GM18868 (cell line): ENCODE measurements around the gene FAHD1.
"Not testable (repeated sequence)": the region's sequence is repeated elsewhere in the genome, so short reads cannot be mapped to it uniquely, and the experiment has no call there.

Experiments used
- ATAC-seq: cut with Tn5 transposase; IDR thresholded peaks from one replicate; pipeline ENCODE4 v1.9.1; 2021; ENCODE audit warnings: mild to moderate bottlenecking, moderate library complexity; ENCODE audit not compliant: unreplicated experiment

The FAHD1 gene

GRCh38 chr16:1834096-1834495, 7.1 kb downstream of the FAHD1 start:
- no peak for ATAC-seq

- ATAC-seq, result no peak
Observed at GRCh38 chr16:1839554-1839953, 12.5 kb downstream of the FAHD1 start.

GRCh38 chr16:1845985-1846384, 19.0 kb downstream of the FAHD1 start:
- ATAC-seq, result no peak

GRCh38 chr16:1846416-1846815, 19.4 kb downstream of the FAHD1 start:
- ATAC-seq, result no peak

- no peak for ATAC-seq
Observed at GRCh38 chr16:1850981-1851380, 24.0 kb downstream of the FAHD1 start.

- no peak for ATAC-seq
Observed at GRCh38 chr16:1851793-1852192, 24.8 kb downstream of the FAHD1 start.

GRCh38 chr16:1857433-1858097, 30.6 kb downstream of the FAHD1 start:
- ATAC-seq, result no peak

GRCh38 chr16:1858189-1858865, 31.3 kb downstream of the FAHD1 start:
- no peak for ATAC-seq

GRCh38 chr16:1859650-1860049, 32.6 kb downstream of the FAHD1 start:
- ATAC-seq, result no peak

- no peak for ATAC-seq
Observed at GRCh38 chr16:1861730-1862129, 34.7 kb downstream of the FAHD1 start.

- ATAC-seq, result no peak
Observed at GRCh38 chr16:1862394-1862793, 35.4 kb downstream of the FAHD1 start.

- no peak for ATAC-seq
Observed at GRCh38 chr16:1863681-1864460, 36.9 kb downstream of the FAHD1 start.

GRCh38 chr16:1865902-1866690, 39.1 kb downstream of the FAHD1 start:
- no peak for ATAC-seq

- no peak for ATAC-seq
Observed at GRCh38 chr16:1870365-1871082, 43.5 kb downstream of the FAHD1 start.

GRCh38 chr16:1871974-1872635, 45.1 kb downstream of the FAHD1 start, which contains the start of gene MEIOB:
Gene MEIOB (minus strand): TSS chr16:1872164. CDS start chr16:1868175, 3,989 bp downstream.
- no peak for ATAC-seq

- ATAC-seq, result no peak
Observed at GRCh38 chr16:1874854-1875253, 47.8 kb downstream of the FAHD1 start.

- not testable (repeated sequence) for ATAC-seq
Observed at GRCh38 chr16:1876066-1876465, 49.1 kb downstream of the FAHD1 start.

GRCh38 chr16:1876468-1876867, 49.5 kb downstream of the FAHD1 start:
- no peak for ATAC-seq

GRCh38 chr16:1877089-1877488, 50.1 kb downstream of the FAHD1 start:
- ATAC-seq, result no peak

GRCh38 chr16:1877804-1878203, 50.8 kb downstream of the FAHD1 start:
- ATAC-seq, result no peak
